ENCODE results near the gene HFM1. TPM values are rescaled to one million over a fixed set of nuclear protein-coding genes. Genes with fewer than 3 reads are reported as not detected.

Gene HFM1
- total RNA-seq, 2 donors from 2014 or later: 4.6 to 5.9 TPM

GRCh38 chr1:91226741-91227140, 177.9 kb downstream of the HFM1 start:
- TF ChIP-seq CTCF (conservative IDR thresholded peaks at IDR 0.05): peak; percentile 23
- Mint-ChIP-seq H3K27me3 (ENCODE audit: insufficient read depth) (no peaks in the 10 kb centered on the region), H3K4me1 (no peaks in the 10 kb centered on the region), H3K4me3 (no peak overlapping the region), H3K9me3 (peaks cover 8% of the 10 kb centered on the region), H3K36me3 (ENCODE audit: low read depth) (no peaks in the 10 kb centered on the region), H3K27ac (no peak overlapping the region)
- no peaks in the 10 kb centered on the region for H3K9me3 ChIP-seq (ENCODE audit: control insufficient read depth, low read length)
- no peak overlapping the region for H3K27ac ChIP-seq (ENCODE audit: low read depth, low read length)
- WGBS, 2 experiments (ENCODE audit: insufficient coverage in 1 of 2, insufficient read length in 1 of 2): 90 to 92% methylated on average over 6 to 7 of the region's 7 CpGs
- no peaks in the 10 kb centered on the region for H3K4me1 ChIP-seq (ENCODE audit: control insufficient read depth, insufficient read depth, low read length)
- no peaks in the 10 kb centered on the region for H3K36me3 ChIP-seq (ENCODE audit: control insufficient read depth, insufficient read depth, low read length)
- DNase-seq: no peak
- H3K27me3 ChIP-seq (ENCODE audit: control insufficient read depth, insufficient read depth, low read length, poor library complexity, severe bottlenecking): no peaks in the 10 kb centered on the region
- no peak overlapping the region for H3K9ac ChIP-seq (ENCODE audit: extremely low read depth, low read length, poor library complexity, severe bottlenecking)
- no peak overlapping the region for H3K4me3 ChIP-seq (ENCODE audit: low read length)

GRCh38 chr1:91224878-91225277, 179.8 kb downstream of the HFM1 start:
- Histone ChIP-seq H3K4me3 (ENCODE audit: low read length) (no peak overlapping the region), H3K4me1 (ENCODE audit: control insufficient read depth, insufficient read depth, low read length) (no peaks in the 10 kb centered on the region), H3K27me3 (ENCODE audit: control insufficient read depth, insufficient read depth, low read length, poor library complexity, severe bottlenecking) (no peaks in the 10 kb centered on the region), H3K9ac (ENCODE audit: extremely low read depth, low read length, poor library complexity, severe bottlenecking) (no peak overlapping the region), H3K27ac (ENCODE audit: low read depth, low read length) (no peak overlapping the region), H3K36me3 (ENCODE audit: control insufficient read depth, insufficient read depth, low read length) (no peaks in the 10 kb centered on the region), H3K9me3 (ENCODE audit: control insufficient read depth, low read length) (peaks cover 16% of the 10 kb centered on the region)
- no peak overlapping the region for H3K27ac Mint-ChIP-seq
- H3K36me3 Mint-ChIP-seq (ENCODE audit: low read depth): no peaks in the 10 kb centered on the region
- no peaks in the 10 kb centered on the region for H3K4me1 Mint-ChIP-seq
- TF ChIP-seq CTCF (conservative IDR thresholded peaks at IDR 0.05): no peak
- no peaks in the 10 kb centered on the region for H3K27me3 Mint-ChIP-seq (ENCODE audit: insufficient read depth)
- H3K9me3 Mint-ChIP-seq: peaks cover 20% of the 10 kb centered on the region
- no peak overlapping the region for H3K4me3 Mint-ChIP-seq
- WGBS, 2 experiments (ENCODE audit: insufficient coverage in 1 of 2, insufficient read length in 1 of 2): 96 to 100% methylated on average over 2 to 4 of the region's 4 CpGs
- no peak for DNase-seq

GRCh38 chr1:91221017-91221416, 183.6 kb downstream of the HFM1 start:
- Histone ChIP-seq H3K9me3 (ENCODE audit: control insufficient read depth, low read length) (peaks cover 21% of the 10 kb centered on the region), H3K27ac (ENCODE audit: low read depth, low read length) (no peak overlapping the region), H3K4me1 (ENCODE audit: control insufficient read depth, insufficient read depth, low read length) (no peaks in the 10 kb centered on the region), H3K9ac (ENCODE audit: extremely low read depth, low read length, poor library complexity, severe bottlenecking) (no peak overlapping the region), H3K4me3 (ENCODE audit: low read length) (no peak overlapping the region), H3K36me3 (ENCODE audit: control insufficient read depth, insufficient read depth, low read length) (no peaks in the 10 kb centered on the region), H3K27me3 (ENCODE audit: control insufficient read depth, insufficient read depth, low read length, poor library complexity, severe bottlenecking) (no peaks in the 10 kb centered on the region)
- no peak for TF ChIP-seq CTCF (conservative IDR thresholded peaks at IDR 0.05)
- no peak for DNase-seq
- H3K27ac Mint-ChIP-seq: no peak overlapping the region
- no peaks in the 10 kb centered on the region for H3K4me1 Mint-ChIP-seq
- H3K9me3 Mint-ChIP-seq: peaks cover 40% of the 10 kb centered on the region
- no peaks in the 10 kb centered on the region for H3K27me3 Mint-ChIP-seq (ENCODE audit: insufficient read depth)
- WGBS, 2 experiments (ENCODE audit: insufficient coverage in 1 of 2, insufficient read length in 1 of 2): 93 to 97% methylated on average over 3 to 4 of the region's 4 CpGs
- no peaks in the 10 kb centered on the region for H3K36me3 Mint-ChIP-seq (ENCODE audit: low read depth)
- H3K4me3 Mint-ChIP-seq: no peak overlapping the region

Data from endodermal cell (in vitro differentiated cells).